NCI-H2107 treated with DMSO at 0.1 percent for 48 hours (cell line): ENCODE results near the gene VAV3.

ENCODE experiments used
- DNase-seq: peaks from one replicate; lab custom pipeline; 2025; ENCODE audit not compliant: unreplicated experiment; lab: John Stamatoyannopoulos, UW

The VAV3 gene

DNA sequence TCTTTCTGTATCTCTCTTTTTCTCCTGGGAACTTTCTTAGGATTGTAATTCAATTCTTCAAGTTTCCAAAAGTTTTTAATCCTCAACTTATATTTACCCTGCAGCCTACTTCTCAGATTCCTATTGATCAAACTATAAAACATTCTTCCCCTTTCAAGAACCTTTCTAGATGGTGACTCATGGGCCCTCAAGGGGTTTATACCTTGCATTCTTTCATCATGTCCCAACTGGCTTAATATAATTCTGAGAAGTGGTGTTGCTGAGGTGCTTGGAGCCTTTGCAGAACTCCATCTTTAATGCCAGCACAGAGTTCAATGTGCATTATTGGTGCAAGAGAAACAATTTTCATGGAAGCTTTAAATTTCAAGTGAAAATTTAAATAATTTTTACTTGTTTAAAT is 273.4 kb downstream of the VAV3 start:
- DNase-seq: no peak

DNA sequence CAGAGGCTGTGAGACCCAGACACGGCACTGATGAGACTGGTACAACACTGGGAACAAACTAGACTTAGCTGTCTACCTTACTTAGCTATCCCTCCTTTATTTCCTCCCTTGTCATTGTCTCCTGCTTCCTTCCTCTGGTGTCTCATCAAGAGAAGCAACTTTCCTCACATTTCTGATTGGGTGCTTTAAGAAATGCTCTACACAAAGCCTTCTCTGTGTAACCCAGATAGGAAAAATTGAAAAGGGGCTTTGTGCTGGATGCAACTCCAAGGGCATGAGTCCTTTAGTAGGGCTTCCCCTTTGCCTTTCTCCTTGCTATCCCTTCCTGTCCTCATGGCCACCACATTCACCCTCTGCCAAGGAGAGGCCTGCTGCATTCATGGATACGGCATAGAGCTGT is 274.5 kb downstream of the VAV3 start:
- no peak for DNase-seq

- DNase-seq: no peak
These were observed 275.2 kb downstream of the VAV3 start for GRCh38 chr1:107689733-107690132.

GRCh38 chr1:107689159-107689558 is 275.8 kb downstream of the VAV3 start:
- no peak for DNase-seq

DNA sequence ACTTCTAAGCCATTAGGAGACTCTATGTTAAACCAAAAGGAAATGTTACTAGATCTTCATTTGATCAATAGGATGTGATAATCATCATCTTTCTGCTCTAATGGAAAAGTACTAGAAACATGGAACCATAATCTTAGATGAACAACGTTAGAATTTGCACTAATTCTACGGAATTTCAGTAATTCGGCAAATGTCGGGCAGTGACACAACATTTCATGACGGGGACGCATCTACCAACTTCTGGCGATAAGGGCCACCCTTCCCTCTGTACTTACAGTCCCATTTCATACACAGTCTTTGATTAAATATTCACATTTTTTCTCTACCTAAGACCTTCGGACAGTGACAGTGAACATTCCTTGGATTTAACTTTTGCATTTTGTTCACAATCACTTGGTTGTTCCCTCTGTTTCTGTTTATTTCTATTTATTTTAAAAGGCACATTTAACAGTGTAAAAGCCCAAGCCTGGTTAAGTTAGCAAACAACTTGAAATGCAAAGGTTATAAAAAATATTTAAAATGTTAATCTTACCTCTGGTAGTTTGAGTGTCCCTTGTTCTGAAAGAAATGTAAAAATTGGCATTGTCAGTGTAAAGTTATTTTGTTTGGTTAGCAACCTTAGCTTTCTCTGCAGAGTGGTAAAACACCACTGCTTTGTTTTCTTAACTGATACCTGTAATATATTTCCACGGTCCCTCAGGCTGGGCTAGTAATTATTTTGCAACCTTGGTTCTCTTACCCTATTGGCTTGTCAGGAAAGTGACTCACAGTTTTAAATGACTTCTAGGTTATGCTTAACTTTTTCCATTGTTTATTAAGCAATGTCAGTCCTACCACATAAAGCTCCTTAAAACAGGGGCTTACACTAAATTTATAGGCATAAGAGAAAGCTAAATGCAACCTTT is 276.9 kb downstream of the VAV3 start:
- DNase-seq: no peak

- no peak for DNase-seq
These were observed 281.3 kb downstream of the VAV3 start for GRCh38 chr1:107683683-107684082.

- DNase-seq: no peak
These were observed 281.8 kb downstream of the VAV3 start for GRCh38 chr1:107683191-107683657.

DNA sequence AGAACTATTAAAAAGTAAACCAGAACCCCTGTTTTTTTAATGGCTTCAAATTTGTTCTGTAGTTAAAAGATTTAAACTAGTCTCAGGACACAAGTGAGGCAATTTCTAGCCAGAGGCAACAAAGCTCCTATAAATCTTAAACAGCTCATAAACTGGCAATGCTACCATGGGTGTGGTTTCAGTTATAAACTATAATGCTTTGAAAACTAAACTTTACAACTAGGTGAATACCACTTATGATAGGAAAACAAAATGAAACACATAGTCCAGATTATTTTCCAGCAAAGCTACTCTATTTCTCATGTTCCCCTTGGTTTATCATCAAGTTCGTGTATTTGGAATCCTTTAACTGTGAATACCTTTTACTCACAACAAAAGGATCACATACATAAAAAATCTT is 282.5 kb downstream of the VAV3 start:
- no peak for DNase-seq

- DNase-seq: no peak
These were observed 283.9 kb downstream of the VAV3 start for GRCh38 chr1:107681001-107681479.

GRCh38 chr1:107680579-107680985 is 284.4 kb downstream of the VAV3 start:
- no peak for DNase-seq

- DNase-seq: no peak
These were observed 285.5 kb downstream of the VAV3 start for GRCh38 chr1:107679411-107679953.

GRCh38 chr1:107678993-107679392 is 286.0 kb downstream of the VAV3 start:
- no peak for DNase-seq

- no peak for DNase-seq
These were observed 287.3 kb downstream of the VAV3 start for GRCh38 chr1:107677697-107678096.

- no peak for DNase-seq
These were observed 290.5 kb downstream of the VAV3 start for GRCh38 chr1:107674486-107674885.

DNA sequence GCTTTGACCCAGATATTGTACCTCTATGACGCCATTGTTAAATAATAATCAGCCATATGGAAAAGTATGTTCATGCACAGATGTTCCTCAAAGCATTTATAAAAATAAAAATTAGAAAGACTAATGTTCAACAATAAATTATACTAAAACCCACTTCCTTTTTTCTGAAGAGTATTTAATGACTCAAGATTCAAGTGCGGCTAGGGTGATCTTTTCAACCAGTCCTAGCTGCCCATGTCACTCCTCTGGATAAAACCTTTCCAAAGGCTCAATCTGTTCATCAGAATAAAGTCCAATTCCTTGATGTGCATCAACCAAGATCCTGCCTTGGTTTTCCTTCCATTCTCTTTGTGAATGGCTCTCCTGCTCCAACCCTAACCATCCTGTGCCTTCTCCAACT is 292.0 kb downstream of the VAV3 start:
- no peak for DNase-seq

GRCh38 chr1:107670397-107671040 is 294.5 kb downstream of the VAV3 start:
- DNase-seq: no peak

- DNase-seq: no peak
These were observed 295.0 kb downstream of the VAV3 start for GRCh38 chr1:107669996-107670395.

DNA sequence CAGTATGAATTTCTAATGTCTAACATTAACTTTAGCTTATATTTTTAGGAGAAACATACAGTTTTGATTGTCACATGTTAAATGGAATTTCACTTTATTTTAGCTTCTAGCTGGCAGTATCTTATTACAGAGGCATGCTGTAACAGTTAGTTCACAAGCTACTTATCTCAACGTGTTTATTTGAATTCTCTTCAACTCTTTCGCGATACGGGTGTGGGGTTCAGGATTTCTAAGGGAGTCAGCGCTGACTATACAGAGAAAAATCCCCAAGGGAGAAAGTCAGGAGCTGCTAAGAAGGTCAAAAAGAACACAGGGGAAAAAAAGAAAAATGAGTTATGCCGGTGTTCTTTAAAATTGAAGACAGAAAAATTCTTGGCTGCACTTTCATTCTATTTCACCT is 296.2 kb downstream of the VAV3 start:
- DNase-seq: no peak

GRCh38 chr1:107666493-107666892 is 298.5 kb downstream of the VAV3 start:
- DNase-seq: no peak

DNA sequence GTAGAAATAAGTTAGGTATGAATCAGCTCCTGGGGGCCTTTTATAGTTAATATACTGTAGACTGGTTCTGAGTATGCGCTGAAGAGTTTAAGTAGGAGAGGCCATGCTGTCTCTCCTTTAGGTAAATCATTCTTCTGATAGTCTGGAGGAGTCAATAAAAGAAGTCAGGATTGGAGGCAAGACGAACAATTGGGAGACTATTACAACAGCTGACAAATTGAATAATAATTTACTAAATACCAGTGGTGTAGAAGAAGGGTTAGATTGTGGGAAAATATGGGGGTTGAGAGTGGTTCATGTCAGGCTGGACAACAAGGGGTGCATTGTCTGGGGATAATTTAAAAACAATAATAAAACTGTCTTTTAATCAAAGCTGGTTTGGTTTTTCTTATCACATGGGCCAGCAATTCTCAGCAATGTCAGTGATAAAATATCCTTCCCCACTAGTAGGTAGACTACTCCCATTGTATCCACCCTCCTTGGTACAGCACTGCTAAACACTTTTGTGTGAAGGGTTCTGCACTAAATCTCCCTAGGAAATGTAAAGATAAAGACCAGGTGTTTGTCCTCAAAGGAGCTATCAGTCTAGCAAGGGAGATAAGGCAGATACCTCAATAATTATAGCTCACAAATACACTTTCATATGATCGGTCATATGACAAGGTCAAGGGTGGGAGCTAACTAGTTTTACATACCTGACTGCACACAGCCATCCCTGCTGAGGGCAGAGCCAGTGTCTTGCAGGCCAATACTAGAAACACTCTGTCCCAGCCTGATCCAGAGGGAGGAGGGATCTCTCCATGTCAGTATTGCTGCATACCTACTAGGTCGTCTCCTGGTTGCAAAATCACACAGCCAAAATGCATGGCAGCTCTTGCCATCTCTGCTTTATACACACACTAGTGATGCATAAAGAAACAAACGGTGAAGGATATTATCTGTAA is 299.7 kb downstream of the VAV3 start:
- no peak for DNase-seq

- no peak for DNase-seq
These were observed 302.0 kb downstream of the VAV3 start for GRCh38 chr1:107662971-107663370.
